GM18526 (cell line): Measurements from ENCODE around the gene SERPINB2.

Experiments
- POLR2A ChIP-seq: IDR thresholded peaks from 3 replicates; pipeline ENCODE4 v1.6.1; 2011; ENCODE audit not compliant: insufficient read length; ENCODE audit errors: extremely low read depth

SERPINB2 gene, protein sequence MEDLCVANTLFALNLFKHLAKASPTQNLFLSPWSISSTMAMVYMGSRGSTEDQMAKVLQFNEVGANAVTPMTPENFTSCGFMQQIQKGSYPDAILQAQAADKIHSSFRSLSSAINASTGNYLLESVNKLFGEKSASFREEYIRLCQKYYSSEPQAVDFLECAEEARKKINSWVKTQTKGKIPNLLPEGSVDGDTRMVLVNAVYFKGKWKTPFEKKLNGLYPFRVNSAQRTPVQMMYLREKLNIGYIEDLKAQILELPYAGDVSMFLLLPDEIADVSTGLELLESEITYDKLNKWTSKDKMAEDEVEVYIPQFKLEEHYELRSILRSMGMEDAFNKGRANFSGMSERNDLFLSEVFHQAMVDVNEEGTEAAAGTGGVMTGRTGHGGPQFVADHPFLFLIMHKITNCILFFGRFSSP

GRCh38 chr18:63887424-63887823 lies at the start of gene SERPINB2:
Gene SERPINB2 (plus strand): TSS chr18:63887705. CDS start chr18:63891445, 3,740 bp downstream.
- no peak for TF ChIP-seq POLR2A

DNA sequence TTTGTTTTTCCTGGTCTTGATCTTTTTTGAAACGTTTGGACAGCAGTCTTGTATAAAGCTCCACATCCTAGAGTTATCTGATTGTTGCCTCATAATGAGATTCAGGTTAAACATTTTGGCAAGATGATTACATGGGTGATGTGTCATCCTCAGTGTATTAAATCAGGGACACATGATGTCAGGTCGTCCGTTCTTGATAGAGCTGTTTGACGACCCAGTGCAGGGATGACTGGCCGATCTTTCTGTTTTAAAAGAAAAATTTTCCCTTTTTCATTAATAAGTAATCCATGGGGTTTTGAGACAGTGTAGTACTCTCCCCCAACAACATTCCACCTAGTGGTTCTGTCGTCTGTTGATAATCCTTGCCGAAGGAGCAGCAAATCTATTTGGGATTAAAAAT lies 44.5 kb upstream of the SERPINB2 start:
- TF ChIP-seq POLR2A = no peak

DNA sequence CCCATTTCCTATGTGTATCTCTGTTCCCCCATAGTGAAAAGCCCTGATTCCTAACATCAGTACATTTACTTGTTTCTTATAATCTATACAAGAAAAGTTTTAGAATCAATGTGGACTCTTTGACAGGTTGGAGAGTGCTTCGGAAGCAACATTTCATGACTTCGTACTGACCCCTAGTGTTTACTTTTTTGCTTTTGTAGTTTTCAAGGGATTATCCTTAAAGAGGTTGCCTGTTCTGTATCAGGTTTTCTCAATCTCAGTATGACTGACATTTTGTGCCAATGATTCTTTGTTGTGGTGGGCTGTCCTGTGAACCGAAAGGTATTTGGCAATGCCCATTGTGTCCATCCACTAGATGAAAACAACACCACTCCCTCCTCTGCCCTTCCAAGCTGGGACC lies 43.3 kb upstream of the SERPINB2 start:
- no peak for TF ChIP-seq POLR2A

- TF ChIP-seq POLR2A = no peak
Measured at GRCh38 chr18:63848159-63848558, 39.3 kb upstream of the SERPINB2 start.

- TF ChIP-seq POLR2A = no peak
Measured at GRCh38 chr18:63850020-63850419, 37.5 kb upstream of the SERPINB2 start.

- no peak for TF ChIP-seq POLR2A
Measured at GRCh38 chr18:63850636-63851035, 36.9 kb upstream of the SERPINB2 start.

DNA sequence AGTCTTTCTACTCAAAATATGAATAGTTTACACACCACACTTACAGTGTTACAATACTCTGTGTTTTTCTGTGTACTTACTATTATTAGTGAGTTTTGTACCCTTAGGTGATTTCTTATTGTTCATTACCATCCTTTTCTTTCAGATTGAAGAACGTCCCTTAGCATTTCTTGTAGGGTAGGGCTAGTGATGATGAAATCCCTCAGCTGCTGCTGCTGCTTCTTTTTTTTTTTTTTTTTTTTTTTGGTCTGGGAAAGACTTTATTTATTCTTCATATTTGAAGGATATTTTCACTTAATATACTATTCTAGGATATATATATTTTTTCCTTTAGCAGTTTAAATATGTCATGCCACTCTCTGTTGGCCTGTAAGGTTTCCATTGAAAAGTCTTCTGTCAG lies 29.0 kb upstream of the SERPINB2 start:
- no peak for TF ChIP-seq POLR2A

DNA sequence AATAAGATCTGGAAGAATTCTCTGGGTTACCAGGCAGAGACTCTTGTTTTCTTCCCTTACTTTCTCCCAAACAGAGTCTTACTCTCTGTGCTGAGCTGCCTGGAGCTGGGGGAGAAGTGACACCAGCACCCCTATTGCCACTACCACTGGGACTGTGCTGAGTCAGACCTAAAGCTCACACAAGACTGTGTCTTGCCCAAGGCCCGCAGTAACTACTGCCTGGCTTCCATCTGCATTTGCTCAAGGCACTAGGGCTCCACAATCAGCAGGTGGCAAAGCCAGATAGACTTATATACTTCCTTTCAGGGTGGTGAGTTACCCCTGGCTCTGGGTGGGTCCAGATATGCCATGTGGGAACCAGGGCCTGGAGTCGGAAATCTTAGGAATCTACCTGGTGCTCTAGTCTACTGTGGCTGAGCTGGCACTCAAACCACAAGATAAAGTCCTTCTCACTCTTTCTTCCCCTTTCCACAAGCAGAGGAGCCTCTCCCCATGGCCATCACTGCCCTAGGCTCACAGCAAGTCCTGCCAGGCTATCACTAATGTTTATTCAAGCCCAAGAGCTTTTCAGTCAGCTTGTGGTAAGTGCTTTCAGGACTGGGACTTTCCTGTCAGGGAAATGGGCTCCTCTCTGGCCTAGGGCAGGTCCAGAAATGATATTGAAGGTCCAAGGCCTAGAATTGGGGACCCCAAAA lies 27.6 kb upstream of the SERPINB2 start:
- TF ChIP-seq POLR2A = no peak

DNA sequence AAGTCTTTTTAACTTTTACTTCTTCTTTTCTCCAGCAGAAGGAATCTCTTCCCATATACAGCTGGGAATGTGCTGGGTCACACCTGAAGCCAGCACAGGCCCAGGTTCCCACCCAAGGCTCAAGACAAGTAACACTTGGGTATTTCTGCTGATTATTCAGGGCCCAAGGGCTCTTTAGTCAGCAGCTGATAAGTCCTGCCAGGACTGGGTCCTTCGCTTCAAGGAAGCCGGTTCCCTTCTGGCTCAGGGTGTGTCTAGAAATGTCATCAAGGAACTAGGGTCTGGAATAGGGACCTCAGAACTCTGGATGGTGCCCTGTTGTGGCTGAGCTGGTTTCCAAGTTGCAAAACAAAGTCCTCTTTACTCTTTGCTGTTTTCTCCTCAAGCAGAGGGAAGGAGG lies 27.0 kb upstream of the SERPINB2 start:
- no peak for TF ChIP-seq POLR2A

DNA sequence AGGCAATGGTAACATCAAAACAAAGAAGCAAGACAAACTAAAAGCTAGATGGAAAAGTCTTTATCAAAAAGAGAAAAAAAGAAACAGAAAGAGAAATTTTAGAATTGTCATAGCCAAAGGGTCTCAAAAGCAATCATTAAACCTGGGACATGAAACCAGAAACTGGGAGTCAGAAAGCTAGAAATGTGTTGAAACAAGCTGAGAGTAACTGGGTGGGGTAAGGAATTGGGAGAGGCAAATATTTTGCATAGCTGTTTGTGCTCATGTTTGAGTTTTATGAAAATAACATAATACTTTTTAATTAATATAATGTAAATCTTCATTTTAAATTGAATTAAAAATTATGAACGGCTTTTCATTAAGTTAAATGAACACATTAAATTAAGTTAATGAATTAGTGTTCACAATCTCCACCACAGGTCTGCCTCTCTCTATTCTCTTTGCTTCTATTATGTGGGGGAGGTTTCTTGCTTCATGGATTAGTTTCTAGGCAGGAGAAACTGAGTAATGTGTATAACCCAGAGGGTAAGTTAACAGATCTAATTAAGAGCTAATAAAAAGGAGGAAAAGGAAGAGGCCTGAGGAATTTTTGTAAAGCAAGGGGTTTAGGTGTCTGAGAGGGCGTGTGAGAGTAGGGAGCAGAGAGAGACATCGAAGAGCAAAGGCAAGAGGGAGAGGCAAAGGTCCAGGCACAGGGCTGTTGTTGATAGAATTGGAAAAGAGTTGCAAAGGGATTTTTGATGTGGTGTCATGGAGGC lies 20.0 kb upstream of the SERPINB2 start:
- TF ChIP-seq POLR2A = no peak

DNA sequence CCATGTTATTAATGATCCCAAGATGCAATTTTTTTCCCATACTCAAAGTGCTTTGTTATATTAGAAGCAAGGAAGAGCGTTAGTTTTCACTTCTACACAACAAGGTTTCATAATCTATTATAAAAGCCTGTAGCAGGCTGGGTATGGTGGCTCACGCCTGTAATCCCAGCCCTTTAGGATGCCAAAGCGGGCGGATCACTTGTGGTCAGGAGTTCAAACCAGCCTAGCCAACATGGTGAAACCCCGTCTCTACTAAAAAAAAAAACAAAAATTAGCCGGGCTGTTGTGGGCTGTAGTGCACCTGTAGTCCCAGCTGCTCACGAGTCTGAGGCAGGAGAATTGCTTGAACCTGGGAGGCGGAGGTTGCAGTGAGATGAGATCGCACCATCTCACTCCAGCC lies 19.0 kb upstream of the SERPINB2 start:
- no peak for TF ChIP-seq POLR2A

- TF ChIP-seq POLR2A = no peak
Measured at GRCh38 chr18:63869374-63869773, 18.1 kb upstream of the SERPINB2 start.

DNA sequence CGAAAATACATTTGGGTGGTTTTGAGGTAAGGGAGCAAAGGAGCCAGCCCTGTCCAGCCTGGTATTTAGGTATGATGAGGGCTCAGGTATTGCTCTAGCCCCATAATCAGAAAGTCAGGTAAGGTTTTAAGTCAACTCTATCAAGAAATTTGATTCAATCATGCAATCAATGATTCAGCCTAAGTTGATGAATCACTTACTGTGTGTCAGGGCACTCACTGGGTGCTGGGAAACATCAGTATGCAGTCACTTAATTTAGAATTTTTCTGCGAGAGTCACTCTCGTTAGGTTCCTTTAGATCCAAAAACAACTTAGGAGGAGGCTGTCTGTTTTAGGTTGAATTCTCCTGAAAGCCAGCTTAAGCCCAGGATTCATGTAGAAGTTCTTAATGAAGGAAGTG lies 17.7 kb upstream of the SERPINB2 start:
- TF ChIP-seq POLR2A = no peak

DNA sequence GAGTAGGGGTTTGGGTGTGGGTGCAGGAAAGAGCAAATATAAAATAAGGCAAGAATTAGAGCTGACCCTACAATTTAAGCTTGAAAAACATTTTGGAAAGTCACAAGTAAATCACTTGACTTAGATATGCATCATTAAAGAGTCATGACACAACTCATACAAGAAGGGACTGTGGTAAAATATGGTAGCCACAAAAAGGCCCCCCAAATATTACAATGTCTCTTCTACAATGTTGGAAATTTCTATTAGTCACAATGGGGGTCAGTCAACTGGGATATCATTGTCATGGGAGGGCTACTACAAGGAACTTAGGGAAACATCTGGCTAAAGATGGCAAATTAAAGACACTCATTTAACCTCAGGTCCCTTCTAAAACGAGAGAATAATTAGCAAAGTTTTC lies 15.7 kb upstream of the SERPINB2 start:
- TF ChIP-seq POLR2A = no peak

DNA sequence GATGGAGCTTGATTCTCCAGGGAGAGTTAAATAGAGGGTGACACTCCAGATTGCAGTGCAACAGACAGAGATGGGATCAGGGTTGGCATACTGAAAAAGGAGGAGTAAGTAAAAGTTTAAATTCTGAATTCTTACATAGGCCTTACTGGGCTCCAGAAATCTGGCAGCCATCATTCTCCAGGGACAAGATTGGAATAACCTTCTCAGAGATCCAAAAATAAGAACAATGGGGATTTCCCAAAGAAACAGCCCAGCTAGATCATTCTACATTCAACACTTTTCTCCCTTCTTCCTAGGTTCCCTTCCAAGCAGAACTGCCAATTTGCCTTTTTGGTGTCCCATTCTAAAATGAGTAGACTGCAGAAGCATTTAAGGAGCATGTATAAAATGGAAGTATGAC lies 14.9 kb upstream of the SERPINB2 start:
- no peak for TF ChIP-seq POLR2A

DNA sequence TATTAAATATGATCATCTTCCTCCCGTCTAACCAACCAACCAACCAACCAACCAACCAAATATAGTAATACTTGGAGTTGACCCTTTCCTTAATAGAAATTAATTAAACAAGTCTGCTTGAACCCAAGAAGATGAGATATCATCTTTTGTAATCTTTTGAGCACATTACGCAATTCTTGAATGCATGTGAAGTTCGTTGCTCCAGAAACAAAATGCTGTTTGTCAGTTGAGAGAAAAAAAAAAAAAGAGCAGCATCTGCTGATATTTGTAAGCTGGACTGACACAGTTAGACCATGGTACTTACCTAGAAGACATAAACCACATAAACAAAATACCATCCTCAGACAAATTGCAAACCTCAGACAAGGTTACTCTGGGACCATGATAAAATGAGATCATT lies 9.2 kb upstream of the SERPINB2 start:
- TF ChIP-seq POLR2A = no peak
